MG63 (cell line): ENCODE measurements around the gene WASF2. TPM values are rescaled to one million over a fixed set of nuclear protein-coding genes. Genes with fewer than 3 reads are reported as not detected.
"Not testable (repeated sequence)": the region's sequence is repeated elsewhere in the genome, so short reads cannot be mapped to it uniquely, and the experiment has no call there.

Source experiments
- DNase-seq: peaks from one replicate; pipeline ENCODE4 v3.0.0-alpha.2; 2020
- H3K27me3 ChIP-seq: fragments of 250-450 bp; sonication (Bioruptor Pico); 2 replicates; pipeline ENCODE4 v1.5.1; 2020; ENCODE audit warnings: mild to moderate bottlenecking, moderate library complexity
- H3K36me3 ChIP-seq: fragments of 250-450 bp; sonication (Bioruptor Pico); 2 replicates; pipeline ENCODE4 v1.5.1; 2020; ENCODE audit warnings: mild to moderate bottlenecking, moderate library complexity
- H3K4me3 ChIP-seq: fragments of 250-450 bp; sonication (Bioruptor Pico); 2 replicates; pipeline ENCODE4 v1.5.1; 2020; ENCODE audit warnings: mild to moderate bottlenecking, moderate library complexity
- H3K9me3 ChIP-seq: fragments of 250-450 bp; sonication (Bioruptor Pico); 2 replicates; pipeline ENCODE4 v1.5.1; 2020; ENCODE audit warnings: mild to moderate bottlenecking, moderate library complexity
- total RNA-seq: library from RNA; depleted of rRNA; stranded (reverse); fragments of >200 nt; shearing (Covaris generic); gene quantifications from 2 replicates; pipeline ENCODE4 v1.2.3, GENCODE V29; 2014; ENCODE audit warnings: low replicate concordance

Gene WASF2
- total RNA-seq, 1 experiment from 2014 or later: 15.5 TPM

DNA sequence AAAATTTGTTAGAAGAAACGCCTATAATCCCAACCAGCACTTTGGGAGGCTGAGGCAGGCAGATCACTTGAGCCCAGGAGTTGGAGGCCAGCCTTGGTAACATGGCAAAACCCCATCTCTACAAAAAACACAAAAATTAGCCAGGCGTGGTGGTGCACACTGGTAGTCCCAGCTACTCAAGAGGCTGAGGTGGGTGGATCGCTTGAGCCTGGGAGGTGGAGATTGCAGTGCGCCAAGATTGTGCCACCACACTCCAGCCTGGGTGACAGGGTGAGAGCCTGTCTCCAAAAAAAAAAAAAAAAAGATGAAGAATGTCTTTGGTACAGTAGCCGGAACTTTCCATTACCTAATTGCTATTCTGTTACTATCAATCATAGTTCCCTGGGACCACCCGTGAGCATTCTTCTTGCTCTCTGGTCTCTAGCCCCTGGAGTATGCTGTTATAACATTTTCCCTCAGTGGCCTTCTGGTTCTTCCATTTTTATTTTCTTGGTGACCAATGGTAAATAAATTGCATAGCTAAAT, 43.4 kb downstream of the WASF2 start:
- no peak for DNase-seq
- Histone ChIP-seq H3K36me3 (peaks cover 7% of the 10 kb centered on the region; the same call in 1 of the 2 replicates), H3K27me3 (no peaks in the 10 kb centered on the region), H3K9me3 (no peaks in the 10 kb centered on the region), H3K4me3 (no peak overlapping the region)

DNA sequence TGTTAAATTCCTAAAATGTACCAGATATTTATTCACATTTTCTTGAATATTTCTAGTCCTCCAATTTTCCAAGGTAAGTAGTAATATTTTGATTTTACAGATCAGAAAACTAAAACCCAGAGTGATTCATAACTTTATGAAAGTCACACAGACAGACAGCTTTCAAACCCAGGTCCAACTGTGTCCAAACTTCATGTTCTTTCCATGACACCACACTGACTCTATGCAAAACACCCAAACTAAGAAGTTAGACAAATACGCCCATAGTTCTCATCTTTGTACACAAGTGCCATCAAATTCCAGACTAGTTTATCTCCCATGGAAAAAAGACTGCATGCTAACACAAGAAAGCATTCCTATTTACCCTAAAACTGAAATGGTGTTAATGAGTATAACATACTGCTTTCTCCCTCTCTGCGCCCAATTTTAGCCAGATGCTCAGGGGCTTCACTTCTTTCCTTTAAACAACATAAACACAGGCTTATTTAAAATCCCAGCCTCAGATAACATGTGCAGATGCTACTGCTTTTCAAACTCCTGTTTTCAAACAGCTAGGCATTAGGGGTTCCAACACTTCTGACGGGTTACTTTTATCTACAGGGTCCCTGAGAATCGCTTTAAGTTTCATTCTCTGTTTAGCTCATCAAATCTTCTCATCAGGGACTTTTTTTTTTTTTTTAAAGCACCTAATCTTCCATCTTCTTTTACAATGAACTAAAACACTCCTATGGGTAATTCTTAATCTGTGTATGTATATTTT, 44.6 kb downstream of the WASF2 start:
- DNase-seq: no peak
- Histone ChIP-seq H3K9me3 (no peaks in the 10 kb centered on the region), H3K36me3 (peaks cover 3% of the 10 kb centered on the region; the same call in 1 of the 2 replicates), H3K27me3 (no peaks in the 10 kb centered on the region), H3K4me3 (no peak overlapping the region)

DNA sequence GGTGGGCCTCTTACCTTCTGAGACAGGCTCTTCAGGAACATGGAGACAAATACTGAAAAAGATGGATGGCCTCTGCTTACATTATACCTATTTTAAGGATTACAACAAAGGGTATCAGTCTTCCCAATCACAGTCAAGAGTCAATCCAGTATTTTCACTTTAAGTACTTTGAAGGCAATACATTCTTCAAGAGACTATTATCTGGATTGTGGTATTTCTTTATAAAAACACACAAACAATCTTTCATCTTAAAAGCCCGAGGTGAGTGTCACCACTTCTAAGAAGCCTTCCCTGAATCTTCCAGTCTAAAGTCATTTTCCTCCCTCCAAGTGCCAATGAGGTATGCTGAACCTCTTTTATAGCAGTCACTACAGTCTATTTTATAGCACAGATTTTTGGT, 45.3 kb downstream of the WASF2 start:
- Histone ChIP-seq H3K36me3 (peaks cover 3% of the 10 kb centered on the region; the same call in 1 of the 2 replicates), H3K9me3 (no peaks in the 10 kb centered on the region), H3K27me3 (no peaks in the 10 kb centered on the region), H3K4me3 (no peak overlapping the region)
- DNase-seq: no peak

DNA sequence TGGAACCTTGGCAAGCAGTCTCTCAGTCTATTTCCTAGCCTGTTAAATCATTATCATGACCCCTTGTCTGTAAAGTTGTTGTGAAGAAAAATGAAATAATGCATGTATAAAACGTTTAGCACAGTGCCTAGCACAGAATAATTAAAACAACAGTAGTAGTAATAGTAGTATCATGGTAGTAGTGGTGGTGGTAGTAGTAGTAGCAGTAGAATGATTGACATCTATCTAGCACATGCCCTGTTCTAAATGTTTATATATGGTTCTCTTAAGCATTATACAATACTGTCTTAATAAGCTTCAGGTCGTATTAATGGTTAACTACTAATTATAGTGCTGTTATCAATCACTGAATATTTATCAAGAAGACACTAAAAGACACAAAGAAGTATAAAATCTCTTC, 50.8 kb downstream of the WASF2 start:
- Histone ChIP-seq H3K4me3 (no peak overlapping the region), H3K36me3 (peaks cover 9% of the 10 kb centered on the region; the same call in 1 of the 2 replicates), H3K27me3 (no peaks in the 10 kb centered on the region), H3K9me3 (no peaks in the 10 kb centered on the region)
- DNase-seq: no peak

DNA sequence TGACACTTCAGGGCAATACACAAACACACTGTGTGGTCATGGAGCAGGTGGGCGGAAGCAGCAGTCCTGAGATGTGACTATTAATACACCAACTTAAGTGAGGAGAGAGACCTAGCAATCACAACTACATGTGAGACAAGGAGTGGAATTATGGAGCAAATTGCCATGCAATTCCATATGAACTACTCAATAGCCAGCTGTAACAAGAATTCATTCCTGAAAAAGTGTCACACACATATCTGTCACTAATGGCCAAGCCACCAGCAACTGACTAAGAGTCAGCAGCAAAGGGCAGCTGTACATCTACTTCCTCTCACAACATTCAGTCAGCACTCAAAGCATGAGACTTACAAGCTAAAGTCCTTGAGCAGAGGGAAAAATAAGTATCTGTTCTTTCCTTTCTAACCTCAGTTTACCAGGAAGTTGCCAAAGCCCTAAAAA, 51.3 kb downstream of the WASF2 start:
- Histone ChIP-seq H3K36me3 (peaks cover 9% of the 10 kb centered on the region; the same call in 1 of the 2 replicates), H3K27me3 (no peaks in the 10 kb centered on the region), H3K4me3 (no peak overlapping the region), H3K9me3 (no peaks in the 10 kb centered on the region)
- no peak for DNase-seq

DNA sequence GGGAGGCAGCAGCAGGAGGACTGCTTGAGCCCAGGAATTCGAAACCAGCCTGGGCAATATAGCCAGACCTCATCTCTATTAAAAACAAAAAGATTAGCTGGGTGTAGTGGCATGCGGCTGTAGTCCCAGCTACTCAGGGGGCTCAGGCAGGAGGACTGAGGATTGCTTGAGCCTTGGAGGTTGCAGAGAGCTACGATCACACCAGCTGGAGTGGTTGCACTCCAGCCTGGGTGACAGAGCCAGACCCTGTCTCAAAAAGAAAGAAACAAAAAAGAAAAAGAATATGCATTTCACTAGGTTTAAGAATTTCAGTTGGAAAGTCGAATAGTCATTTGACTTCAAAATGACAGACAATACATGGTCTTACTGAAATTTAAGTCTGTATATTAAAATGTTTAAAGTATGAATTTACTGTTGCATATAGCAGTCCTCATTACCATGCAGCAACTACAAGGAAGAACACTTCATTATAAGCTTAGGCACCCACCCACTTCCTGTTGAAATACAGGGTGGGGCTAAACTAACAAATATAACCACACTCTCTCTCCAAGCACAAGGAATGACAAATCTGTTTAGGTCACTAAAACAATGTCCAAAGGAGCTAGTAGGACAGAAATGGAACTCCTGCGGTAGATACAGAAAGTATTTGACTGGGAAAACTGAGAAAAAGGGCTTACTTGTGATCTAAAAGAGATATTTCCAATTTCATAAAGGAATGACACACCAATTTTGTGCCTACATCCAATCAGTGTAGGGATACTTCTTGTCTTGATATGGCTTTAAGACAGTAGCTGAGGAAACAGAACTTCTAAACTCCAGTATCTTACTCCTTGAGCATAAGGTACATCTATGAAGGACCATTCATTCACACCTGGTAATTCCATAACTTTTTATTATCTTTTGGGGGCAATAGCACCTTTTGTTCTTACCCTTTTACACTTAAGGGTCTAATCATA, 53.5 kb downstream of the WASF2 start:
- no peak for DNase-seq
- Histone ChIP-seq H3K9me3 (no peaks in the 10 kb centered on the region), H3K36me3 (peaks cover 11% of the 10 kb centered on the region; the same call in 1 of the 2 replicates), H3K27me3 (no peaks in the 10 kb centered on the region), H3K4me3 (no peak overlapping the region)

DNA sequence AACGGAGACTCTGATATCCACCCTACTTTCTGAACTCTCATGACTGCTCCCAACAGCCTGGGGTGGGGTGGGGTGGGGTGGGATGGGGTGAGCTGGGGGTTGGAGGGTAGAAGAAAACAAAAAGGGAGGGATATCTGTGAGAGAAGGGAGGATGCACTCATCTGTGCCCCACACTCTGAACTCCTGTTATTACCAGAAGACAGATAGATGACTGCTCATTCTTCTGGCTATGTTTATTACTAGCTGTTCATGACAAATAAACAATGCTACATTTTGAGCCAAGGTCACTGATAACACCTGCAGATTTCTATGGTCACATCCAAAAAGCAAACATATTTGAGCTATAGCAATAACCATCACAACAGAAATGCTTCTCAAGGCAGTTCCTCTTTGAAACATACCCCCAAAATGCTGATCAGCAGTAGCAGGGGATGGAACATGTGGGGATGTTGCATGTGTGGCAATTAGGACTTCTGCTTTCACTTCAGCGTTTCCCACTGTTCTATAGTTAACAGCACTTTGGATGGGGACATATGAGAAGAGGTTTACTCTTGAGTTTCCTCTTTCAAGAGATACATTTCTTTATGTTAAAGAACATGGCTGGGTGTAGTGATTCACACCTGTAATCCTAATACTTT, 54.3 kb downstream of the WASF2 start:
- DNase-seq: no peak
- no peaks in the 10 kb centered on the region for H3K27me3 ChIP-seq
- no peaks in the 10 kb centered on the region for H3K9me3 ChIP-seq
- no peak overlapping the region for H3K4me3 ChIP-seq
- peaks cover 11% of the 10 kb centered on the region; the same call in 1 of the 2 replicates for H3K36me3 ChIP-seq

DNA sequence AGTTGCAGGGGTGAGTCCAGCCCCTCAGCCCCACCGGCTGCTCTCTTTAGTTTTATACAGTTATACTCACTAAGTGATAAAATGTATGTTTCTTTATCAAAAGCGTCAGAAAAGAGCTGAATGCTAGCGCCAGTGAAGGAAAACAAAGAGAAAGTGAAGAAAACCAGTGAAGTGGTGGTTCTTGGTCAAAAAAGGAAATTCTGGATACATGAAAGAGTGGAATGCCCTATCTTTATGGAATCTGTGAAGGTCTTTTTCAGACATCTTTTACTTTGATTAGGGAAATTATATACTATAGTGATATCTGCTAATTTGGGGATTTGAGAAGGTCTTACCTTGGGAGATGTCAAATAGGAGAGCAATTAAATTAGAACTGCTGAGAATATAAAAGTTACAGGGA, 56.3 kb downstream of the WASF2 start:
- Histone ChIP-seq H3K27me3 (no peaks in the 10 kb centered on the region), H3K9me3 (no peaks in the 10 kb centered on the region), H3K36me3 (peaks cover 6% of the 10 kb centered on the region), H3K4me3 (no peak overlapping the region)
- no peak for DNase-seq

DNA sequence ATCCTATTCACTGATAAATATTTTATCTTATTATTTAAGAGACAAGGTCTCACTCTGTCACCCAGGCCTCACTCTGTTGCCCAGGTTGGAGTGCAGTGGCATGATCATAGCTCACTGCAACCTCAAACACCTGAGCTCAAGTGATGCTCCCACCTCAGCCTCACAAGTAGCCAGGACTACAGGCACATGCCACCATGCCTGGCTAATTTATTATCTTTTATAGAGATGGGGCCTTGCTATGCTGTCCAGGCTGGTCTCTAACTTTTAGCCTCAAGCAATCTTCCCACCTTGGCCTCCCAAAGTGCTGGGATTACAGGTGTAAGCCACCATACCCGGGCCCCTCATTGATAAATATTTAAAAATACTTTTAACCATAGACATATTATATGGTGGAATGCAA, 57.2 kb downstream of the WASF2 start:
- H3K4me3 ChIP-seq, H3K27me3 ChIP-seq, DNase-seq, H3K9me3 ChIP-seq: not testable (repeated sequence)
- peaks cover 14% of the 10 kb centered on the region for H3K36me3 ChIP-seq

DNA sequence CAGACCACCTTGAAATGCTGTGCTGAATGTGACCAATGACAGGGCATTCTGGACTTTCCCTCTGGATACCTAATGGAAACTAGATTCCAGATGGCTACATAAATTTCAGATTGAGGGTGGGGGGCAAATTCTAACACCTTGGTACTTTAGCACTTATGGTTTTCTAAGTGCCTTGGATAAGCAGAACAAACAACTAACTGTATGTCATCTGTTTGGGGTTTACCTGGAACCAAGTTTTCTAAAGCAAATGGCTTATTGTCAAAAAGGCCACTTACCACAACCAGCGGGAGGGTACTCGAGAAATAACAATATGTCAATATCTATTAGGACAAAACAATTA, 58.4 kb downstream of the WASF2 start:
- Histone ChIP-seq H3K27me3 (no peaks in the 10 kb centered on the region), H3K36me3 (peaks cover 23% of the 10 kb centered on the region), H3K4me3 (no peak overlapping the region), H3K9me3 (no peaks in the 10 kb centered on the region)
- DNase-seq: no peak

DNA sequence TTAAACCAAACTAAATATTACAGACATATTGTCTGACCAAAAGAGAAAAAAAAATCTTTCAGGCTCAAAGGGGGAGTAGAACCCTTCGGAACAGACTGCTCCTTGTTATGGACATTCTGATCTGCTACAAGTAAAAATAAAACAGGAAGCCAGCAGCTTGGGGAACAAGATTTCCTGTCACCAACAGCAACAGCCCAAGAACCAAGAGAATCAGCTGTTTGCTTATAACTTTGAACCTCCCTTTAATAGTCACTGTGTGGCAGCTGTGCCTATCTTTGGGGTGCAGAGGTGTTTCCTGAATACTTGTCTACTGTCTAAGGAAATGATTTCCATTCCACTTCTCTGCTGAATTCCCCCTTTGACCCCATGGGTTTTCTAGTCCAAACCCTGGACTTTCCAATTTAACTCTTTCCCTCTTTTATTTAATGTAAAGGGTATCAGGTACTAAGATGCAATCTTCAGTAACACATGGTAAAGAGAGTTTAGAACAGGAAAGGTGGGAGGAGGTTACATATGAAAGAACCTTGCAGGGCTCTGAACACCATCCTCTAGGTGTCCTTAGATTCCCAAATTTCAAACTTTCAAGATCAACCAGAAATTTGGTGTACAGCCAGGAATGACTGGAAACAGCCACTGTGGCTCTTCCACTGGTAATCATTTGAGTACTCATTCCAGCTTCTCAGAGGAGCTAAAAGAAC, 58.9 kb downstream of the WASF2 start:
- peaks cover 26% of the 10 kb centered on the region for H3K36me3 ChIP-seq
- DNase-seq: no peak
- no peaks in the 10 kb centered on the region for H3K27me3 ChIP-seq
- no peaks in the 10 kb centered on the region for H3K9me3 ChIP-seq
- no peak overlapping the region for H3K4me3 ChIP-seq

DNA sequence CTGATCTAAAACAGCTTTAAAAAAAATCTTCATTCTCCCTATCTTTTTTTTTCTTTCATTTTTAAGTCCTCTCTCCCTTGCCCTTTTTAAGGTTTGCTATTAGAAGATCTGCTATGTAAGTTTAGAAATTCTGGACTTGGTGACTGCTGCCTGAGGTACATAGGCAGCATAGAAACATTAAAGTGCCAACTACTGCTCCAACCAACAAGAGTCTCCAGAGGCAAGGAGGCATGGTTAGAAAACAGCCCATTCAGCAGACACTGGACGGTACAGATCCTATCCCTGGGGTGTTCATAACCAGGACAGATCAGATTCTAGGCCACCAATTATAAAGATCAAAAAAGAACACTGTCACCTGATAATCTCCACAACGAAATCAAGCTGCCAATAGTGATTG, 60.9 kb downstream of the WASF2 start:
- Histone ChIP-seq H3K36me3 (peaks cover 32% of the 10 kb centered on the region), H3K27me3 (no peaks in the 10 kb centered on the region), H3K4me3 (no peak overlapping the region), H3K9me3 (no peaks in the 10 kb centered on the region)
- DNase-seq: no peak

DNA sequence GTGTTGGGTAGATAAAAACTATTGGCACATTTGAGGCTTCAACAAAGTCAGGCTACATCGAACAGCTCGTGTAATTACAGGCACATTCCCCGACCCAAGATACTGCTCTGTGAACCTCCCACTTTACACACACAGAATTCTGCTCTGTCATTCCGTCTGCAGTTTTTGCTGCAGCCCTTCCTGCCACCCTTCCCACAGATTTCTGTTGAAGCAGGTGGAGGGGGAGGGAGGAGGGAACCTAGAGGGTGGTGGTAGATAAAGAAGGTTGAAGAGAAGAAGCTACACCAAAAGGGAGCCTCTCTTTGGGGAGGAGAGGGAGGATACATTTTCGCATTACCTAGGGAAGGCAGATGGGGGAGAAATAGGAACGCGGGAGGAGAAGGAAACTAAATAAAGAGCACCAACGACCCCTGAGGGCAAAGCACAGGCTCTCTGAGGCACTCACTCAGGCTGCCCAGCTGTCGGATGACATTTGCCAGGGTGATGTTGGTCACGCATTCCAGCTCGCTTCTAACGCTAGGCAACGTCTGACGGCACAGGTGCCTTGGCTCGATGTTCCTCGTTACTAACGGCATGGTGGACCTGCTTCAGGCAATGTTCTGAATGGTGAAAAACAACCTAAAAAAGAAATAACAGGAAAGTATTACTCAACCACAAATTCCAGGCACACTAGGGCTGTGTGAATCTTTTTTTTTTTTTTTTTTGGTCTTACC, 61.5 kb downstream of the WASF2 start:
- Histone ChIP-seq H3K4me3 (no peak overlapping the region), H3K36me3 (peaks cover 32% of the 10 kb centered on the region), H3K9me3 (no peaks in the 10 kb centered on the region), H3K27me3 (no peaks in the 10 kb centered on the region)
- no peak for DNase-seq

DNA sequence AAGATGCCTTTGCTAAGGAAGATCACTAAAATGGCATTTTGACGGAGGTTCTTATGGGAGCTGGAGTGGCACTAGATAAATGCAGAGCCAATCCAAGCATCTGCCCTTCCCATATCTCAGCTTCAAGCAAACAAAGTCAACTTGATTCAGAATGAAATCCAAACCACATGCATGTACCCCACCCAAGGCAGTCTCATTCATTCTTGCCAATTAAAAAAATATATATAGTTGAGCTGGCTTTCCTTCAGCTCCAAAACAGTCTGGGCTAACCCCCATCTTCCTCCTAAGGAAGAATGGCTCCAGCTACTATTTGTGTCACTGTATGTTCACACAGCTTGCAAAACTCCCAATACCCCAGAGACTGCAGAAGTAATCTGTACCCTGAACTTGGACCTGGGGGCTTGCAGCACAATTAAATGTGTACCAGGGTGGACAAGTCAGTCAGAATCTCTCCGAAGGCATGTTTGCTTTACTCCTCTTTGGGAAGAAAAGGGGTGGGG, 62.1 kb downstream of the WASF2 start:
- DNase-seq: no peak

DNA sequence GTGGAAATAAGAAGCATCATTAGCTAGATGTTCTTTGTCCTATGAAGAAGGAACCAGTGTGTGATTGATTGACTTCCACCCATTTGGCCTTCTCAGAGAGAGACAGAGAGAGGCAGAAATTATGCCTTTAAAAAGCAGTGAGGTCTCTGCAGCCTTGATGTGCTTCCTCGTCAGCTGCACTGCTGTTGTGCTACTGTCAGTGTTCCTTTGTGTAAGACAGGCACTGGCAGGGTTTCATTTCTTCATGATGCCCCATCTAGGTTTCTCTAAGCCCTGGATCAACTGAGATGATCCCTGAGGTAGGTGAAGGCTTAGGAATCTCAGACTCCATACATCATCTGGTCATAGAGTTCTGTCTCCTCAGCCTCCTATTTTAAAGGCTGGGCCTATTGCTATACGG, 62.6 kb downstream of the WASF2 start:
- no peak overlapping the region for H3K4me3 ChIP-seq
- no peaks in the 10 kb centered on the region for H3K27me3 ChIP-seq
- H3K36me3 ChIP-seq: peaks cover 32% of the 10 kb centered on the region
- no peaks in the 10 kb centered on the region for H3K9me3 ChIP-seq
- no peak for DNase-seq

More for the DNA sequence above, 62.1 kb downstream of the WASF2 start:
- no peak overlapping the region for H3K4me3 ChIP-seq
- no peaks in the 10 kb centered on the region for H3K27me3 ChIP-seq
- peaks cover 32% of the 10 kb centered on the region for H3K36me3 ChIP-seq
- H3K9me3 ChIP-seq: no peaks in the 10 kb centered on the region

DNA sequence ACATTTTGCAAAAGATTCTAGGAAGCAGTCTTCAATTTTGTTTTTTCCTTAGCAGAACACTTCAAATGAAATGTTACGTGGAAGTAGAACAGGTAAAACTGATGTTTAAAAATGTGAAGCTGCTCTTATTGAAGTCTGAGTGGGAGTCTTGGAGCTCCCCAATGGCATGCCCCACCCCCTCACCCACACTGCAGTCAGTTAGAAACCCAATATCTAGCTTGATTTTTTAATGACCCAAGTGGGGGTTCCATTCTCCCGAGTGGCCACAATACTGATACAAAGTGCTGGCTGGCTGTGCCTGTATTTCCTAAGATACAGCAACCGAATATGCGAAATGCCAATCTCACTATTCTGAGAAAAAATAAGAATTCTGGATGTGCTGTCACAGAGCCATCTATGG, 66.3 kb downstream of the WASF2 start:
- no peaks in the 10 kb centered on the region for H3K9me3 ChIP-seq
- no peaks in the 10 kb centered on the region for H3K27me3 ChIP-seq
- H3K36me3 ChIP-seq: peaks cover 37% of the 10 kb centered on the region
- H3K4me3 ChIP-seq: no peak overlapping the region
- no peak for DNase-seq
